Measurements from ENCODE around the gene KIF13A. TPM values are rescaled to one million over a fixed set of nuclear protein-coding genes. Genes with fewer than 3 reads are reported as not detected.
"Not testable (repeated sequence)": the region's sequence is repeated elsewhere in the genome, so short reads cannot be mapped to it uniquely, and the experiment has no call there.

KIF13A gene
- total RNA-seq, 4 donors from 2014 or later: 38.6 to 64.3 (median 43.9) TPM

DNA sequence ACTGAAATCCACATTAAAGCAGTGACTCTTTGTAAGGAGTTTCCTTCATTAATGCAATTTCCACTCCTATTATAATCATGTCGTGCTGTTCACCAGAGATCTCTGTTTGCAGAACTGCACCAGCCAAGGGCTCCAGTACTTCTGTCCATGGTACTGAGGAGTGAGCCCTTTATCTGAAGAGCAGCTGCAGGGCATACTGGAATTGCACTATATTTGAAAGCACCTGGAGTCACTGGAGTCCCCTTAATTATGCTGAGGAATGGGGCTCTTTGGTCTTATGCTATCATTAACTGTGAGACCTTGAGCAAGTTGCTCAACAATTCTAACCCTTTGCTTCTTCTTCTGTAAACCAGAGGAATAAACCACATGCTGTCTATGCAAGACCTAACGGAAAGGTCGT lies 219.0 kb downstream of the KIF13A start:
- ATAC-seq (ENCODE audit: low FRiP score): no peak
- TF ChIP-seq, protein P1, sequence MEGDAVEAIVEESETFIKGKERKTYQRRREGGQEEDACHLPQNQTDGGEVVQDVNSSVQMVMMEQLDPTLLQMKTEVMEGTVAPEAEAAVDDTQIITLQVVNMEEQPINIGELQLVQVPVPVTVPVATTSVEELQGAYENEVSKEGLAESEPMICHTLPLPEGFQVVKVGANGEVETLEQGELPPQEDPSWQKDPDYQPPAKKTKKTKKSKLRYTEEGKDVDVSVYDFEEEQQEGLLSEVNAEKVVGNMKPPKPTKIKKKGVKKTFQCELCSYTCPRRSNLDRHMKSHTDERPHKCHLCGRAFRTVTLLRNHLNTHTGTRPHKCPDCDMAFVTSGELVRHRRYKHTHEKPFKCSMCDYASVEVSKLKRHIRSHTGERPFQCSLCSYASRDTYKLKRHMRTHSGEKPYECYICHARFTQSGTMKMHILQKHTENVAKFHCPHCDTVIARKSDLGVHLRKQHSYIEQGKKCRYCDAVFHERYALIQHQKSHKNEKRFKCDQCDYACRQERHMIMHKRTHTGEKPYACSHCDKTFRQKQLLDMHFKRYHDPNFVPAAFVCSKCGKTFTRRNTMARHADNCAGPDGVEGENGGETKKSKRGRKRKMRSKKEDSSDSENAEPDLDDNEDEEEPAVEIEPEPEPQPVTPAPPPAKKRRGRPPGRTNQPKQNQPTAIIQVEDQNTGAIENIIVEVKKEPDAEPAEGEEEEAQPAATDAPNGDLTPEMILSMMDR (IDR thresholded peaks at IDR 0.05): no peak
- DNase-seq (ENCODE audit: low spot score): no peak

DNA sequence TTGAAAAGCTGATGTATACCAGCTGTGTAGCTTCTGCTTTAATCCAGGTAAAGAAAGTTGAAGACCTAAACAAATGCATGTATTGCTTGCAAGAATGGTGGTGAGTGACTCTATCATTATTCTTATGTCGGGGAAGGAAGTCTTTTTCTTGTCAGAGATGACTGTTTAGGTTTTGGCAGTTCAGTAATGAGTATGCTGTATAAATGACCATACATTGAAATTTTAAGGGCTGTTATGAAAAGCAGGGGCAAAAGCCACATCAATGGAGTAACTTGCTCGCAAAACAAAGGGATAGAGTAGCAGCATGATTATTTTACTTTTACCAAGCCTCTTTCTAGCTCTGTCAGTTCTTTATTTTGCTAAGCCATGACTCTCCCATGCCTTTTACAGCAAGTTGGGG lies 224.8 kb downstream of the KIF13A start:
- DNase-seq (ENCODE audit: low spot score) (no peak), ATAC-seq (ENCODE audit: low FRiP score) (no peak)

DNA sequence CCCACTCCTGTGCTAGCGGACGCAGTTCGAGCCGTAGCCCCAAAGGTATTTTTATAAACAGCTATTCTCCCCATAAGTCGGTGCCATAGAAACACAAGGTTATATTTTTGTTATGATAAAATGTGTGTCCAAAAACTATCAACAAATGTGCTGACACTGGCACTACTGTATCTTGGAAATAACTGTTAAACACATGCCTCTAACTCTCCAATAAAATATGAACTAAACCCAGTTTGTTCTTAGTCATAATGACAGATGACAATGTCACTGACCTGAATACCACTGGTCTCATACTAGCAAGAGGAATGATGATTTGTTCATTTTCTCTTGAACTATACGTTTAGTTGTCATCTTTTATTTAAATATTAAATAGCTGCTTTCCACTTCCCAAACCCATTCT lies 229.3 kb downstream of the KIF13A start:
- ATAC-seq (ENCODE audit: low FRiP score): no peak
- no peak for DNase-seq (ENCODE audit: low spot score)
- TF ChIP-seq, protein P1 (IDR thresholded peaks at IDR 0.05): no peak

More for the DNA sequence above, 224.8 kb downstream of the KIF13A start:
- TF ChIP-seq, protein P1 (IDR thresholded peaks at IDR 0.05): no peak

DNA sequence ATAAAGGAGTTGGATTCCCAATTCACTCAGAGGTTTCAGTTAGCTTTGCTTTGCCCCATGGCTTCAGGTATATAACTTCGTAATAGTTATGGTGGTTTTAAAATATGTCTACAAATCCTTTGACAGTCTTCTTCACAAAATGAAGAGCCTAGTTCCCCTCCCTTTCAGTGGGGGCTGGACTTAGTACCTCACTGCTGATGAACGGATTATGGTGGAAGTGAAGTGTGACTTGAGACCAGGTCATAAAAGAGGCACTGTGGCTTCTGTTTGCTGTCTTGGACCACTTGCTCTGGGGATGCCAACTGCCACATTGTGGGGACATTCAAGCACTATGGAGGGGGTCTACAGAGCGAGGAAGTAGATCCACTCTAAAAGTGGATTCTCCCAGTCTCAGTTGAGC lies 233.2 kb downstream of the KIF13A start:
- DNase-seq (ENCODE audit: low spot score) (no peak), ATAC-seq (ENCODE audit: low FRiP score) (no peak)
- TF ChIP-seq, protein P1 (IDR thresholded peaks at IDR 0.05): no peak

DNA sequence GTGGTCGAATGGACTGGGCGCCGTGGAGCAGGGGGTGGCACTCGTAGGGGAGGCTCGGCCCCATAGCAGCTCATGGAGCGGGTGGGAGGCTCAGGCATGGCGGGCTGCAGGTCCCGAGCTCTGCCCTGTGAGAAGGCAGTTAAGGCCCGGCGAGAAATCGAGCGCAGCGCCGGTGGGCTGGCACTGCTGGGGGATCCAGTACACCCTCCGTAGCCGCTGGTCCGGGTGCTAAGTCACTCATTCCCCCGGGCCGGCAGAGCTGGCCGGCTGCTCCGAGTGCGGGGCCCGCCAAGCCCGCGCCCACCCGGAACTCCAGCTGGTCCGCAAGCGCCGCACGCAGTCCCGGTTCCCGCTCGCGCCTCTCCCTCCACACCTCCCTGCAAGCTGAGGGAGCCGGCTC lies 242.1 kb downstream of the KIF13A start:
- not testable (repeated sequence) for DNase-seq (ENCODE audit: low spot score); ATAC-seq (ENCODE audit: low FRiP score)

DNA sequence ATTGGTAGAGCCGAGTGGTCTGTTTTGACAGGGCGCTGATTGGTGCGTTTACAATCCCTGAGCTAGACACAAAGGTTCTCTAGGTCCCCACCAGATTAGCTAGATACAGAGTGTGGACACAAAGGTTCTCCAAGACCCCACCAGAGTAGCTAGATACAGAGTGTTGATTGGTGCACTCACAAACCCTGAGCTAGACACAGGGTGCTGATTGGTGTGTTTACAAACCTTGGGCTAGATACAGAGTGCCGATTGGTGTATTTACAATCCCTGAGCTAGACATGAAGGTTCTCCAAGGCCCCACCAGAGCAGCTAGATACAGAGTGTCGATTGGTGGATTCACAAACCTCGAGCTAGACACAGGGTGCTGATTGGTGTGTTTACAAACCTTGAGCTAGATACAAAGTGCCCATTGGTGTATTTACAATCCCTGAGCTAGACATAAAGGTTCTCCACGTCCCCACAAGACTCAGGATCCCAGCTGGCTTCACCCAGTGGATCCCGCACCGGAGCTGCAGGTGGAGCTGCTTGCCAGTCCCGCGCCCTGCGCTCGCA lies 242.6 kb downstream of the KIF13A start:
- not testable (repeated sequence) for ATAC-seq (ENCODE audit: low FRiP score); DNase-seq (ENCODE audit: low spot score)

DNA sequence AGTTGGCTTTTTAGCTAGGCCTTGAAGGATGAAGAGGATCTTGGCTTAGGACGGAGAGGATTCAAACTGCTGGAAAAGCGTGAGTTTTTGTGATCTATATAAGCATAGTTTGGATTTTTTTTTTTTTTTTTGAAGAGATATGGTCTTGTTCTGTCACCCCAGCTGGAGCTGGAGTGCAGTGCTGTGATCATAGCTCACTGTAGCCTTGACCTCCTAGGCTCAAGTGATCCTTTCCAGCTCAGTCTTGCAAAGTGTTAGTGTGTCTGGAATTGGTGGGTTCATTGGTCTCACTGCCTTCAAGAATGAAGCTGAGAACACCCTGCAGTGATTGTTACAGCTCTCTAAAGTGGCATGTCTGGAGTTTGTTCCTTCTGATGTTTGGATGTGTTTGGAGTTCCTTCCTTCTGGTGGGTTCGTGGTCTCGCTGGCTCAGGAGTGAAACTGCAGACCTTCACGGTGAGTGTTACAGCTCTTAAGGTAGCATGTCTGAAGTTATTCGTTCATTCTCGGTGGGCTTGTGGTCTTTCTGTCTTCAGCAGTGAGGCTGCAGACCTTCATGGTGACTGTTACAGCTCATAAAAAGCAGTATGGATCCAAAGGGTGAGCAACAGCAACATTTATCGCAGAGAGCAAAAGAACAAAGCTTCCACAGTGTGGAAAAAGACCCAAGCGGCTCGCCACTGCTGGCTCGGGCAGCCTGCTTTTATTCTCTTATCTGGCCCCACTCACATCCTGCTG lies 243.2 kb downstream of the KIF13A start:
- no peak for ATAC-seq (ENCODE audit: low FRiP score)
- no peak for DNase-seq (ENCODE audit: low spot score)
- TF ChIP-seq, protein P1 (IDR thresholded peaks at IDR 0.05): no peak

DNA sequence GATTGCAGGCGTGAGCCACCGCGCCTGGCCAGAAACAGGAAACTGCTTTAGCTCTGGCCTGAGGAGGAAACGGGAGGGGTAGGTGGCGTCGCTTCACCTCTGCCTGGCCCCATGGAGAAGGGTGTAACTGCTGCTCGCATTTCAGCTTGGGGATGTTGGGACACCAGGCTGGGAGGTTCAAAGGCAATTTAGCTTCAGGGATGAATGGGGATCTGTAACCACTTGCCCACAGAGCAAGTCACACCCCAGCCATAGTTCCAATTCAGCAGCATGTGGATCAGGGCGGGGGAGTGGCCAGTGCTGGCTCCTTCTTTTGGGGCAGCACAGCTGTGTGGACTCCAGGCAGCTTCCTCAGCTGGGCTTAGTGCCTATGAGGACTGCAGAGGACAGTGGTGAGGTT lies 245.9 kb downstream of the KIF13A start:
- no peak for ATAC-seq (ENCODE audit: low FRiP score)
- TF ChIP-seq, protein P1 (IDR thresholded peaks at IDR 0.05): no peak
- no peak for DNase-seq (ENCODE audit: low spot score)
